ENCODE data around the gene FNDC3B. TPM values are rescaled to one million over a fixed set of nuclear protein-coding genes. Genes with fewer than 3 reads are reported as not detected.
"Not testable (repeated sequence)": the region's sequence is repeated elsewhere in the genome, so short reads cannot be mapped to it uniquely, and the experiment has no call there.

Gene FNDC3B
- total RNA-seq, 2 experiments from 2014 or later: 11.6 to 12.2 TPM

DNA sequence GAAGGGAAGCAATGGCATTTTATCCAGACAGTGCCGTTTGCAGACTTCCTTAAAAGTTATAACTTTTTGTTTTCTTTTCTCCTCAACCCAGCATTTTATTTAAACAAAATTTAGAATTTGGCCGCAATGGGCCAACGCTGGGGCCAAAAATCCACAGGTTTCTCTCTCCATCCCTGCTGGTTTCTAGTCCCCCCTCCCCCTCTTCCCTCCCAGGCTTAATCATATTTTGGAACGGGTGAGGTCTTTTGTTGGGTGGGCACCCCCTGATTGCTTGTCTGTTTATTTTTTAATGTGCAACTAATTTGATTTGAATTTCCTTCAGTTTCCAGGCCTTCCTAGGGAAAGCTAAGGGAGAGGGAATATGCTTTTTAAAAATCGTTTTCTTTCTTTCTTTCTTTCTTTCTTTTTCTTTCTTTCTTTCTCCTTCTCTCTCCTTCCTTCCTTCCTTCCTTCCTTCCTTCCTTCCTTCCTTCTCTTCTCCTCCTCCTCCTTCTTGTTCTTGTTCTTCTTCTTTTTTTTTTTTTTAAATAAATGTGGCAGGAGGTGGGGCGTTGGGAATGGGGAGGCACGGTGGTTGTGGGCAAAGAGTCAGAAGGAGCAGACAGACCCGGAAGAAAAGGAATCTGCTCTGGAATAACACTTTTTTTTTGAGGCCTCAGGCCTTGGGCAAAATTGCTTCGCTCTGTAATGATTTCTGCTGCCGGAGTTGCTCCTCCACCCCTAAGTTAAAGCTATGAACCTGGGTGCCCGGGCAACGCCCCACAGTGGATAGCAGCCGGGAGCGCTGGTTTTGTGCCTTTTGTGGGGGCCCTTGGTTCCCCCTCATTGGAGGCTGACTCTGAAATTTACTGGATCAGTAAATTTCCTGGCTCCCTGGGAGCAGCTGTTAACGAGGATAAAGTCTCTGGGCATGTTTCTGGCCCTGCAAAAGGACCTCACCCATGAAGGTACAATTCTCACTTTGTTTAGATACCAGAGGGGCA, 1.9 kb downstream of the FNDC3B start:
- no peak overlapping the region for H3K27ac Mint-ChIP-seq
- H3K4me1 Mint-ChIP-seq: peaks cover 27% of the 10 kb centered on the region
- H3K36me3 Mint-ChIP-seq: no peaks in the 10 kb centered on the region
- H3K27me3 Mint-ChIP-seq: no peaks in the 10 kb centered on the region
- no peak for DNase-seq
- H3K4me3 Mint-ChIP-seq: peak overlapping the region; percentile 71
- H3K9me3 Mint-ChIP-seq: no peaks in the 10 kb centered on the region

DNA sequence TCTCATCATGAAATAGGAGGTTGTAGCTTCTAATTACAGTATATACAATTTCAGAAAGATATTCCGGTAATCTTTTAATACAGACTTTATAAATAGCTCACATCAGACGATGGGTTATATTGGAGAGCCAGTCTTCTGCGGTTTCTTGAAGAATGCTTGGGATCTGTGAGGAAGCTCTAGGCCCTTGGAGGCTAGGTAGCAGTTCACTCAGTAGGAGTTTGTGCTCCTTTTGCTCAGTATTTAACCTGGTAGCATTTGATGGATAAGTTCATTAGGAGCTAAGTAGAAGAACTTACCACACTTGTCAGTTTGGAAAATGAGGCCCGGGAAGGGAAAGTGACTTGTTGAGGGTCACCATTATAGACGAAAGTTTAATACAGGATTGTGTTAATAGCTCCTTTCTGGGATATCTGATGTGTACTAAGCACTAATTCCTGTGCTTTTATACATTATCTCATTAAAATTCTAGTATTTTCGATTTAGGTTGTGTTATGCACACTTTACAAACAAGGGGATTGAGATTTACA, 2.8 kb downstream of the FNDC3B start:
- H3K9me3 Mint-ChIP-seq: no peaks in the 10 kb centered on the region
- H3K27me3 Mint-ChIP-seq: no peaks in the 10 kb centered on the region
- H3K4me3 Mint-ChIP-seq: no peak overlapping the region
- no peaks in the 10 kb centered on the region for H3K36me3 Mint-ChIP-seq
- peaks cover 34% of the 10 kb centered on the region for H3K4me1 Mint-ChIP-seq
- DNase-seq: no peak
- H3K27ac Mint-ChIP-seq: no peak overlapping the region

DNA sequence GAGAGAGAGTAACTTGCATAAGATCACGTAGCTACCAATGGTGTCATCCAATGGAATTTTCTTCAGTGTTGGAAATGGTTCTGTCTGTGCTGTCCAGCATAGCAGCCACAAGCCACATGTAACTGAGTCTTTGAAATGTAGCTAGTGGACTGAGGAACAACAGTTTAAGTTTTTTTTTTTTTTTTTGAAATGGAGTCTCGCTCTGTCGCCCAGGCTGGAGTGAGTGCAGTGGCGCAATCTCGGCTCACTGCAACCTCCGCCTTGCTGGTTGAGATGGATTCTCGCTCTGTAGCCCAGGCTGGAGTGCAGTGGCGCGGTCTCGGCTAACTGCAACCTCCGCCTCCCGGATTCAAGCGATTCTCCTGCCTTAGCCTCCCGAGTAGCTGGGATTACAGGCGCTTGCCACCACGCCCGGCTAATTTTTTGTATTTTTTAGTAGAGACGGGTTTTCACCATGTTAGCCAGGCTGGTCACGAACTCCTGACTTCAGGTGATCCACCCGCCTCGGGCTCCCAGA, 3.3 kb downstream of the FNDC3B start:
- H3K9me3 Mint-ChIP-seq, DNase-seq, H3K27ac Mint-ChIP-seq, H3K27me3 Mint-ChIP-seq, H3K36me3 Mint-ChIP-seq, H3K4me3 Mint-ChIP-seq: not testable (repeated sequence)
- peaks cover 34% of the 10 kb centered on the region for H3K4me1 Mint-ChIP-seq

DNA sequence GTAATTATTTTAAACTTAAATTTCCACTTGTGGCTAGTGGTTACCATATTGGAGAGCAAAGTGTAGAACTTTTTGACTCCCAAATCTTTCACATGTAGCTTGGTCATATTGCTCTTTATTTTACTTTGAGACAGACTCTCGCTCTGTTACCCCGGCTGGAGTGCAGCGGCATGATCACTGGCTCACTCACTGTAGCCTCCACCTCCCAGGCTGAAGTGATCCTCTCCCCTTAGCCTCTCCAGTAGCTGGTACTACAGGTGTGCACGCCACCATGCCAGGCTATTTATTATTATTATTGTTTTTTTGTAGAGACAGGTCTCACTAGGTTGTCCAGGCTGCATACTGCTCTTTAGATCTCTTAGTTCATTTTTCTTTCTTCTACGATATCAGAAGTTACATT, 3.9 kb downstream of the FNDC3B start:
- DNase-seq: no peak
- peaks cover 1% of the 10 kb centered on the region for H3K9me3 Mint-ChIP-seq
- no peaks in the 10 kb centered on the region for H3K27me3 Mint-ChIP-seq
- no peak overlapping the region for H3K4me3 Mint-ChIP-seq
- H3K4me1 Mint-ChIP-seq: peaks cover 34% of the 10 kb centered on the region
- H3K27ac Mint-ChIP-seq: no peak overlapping the region
- H3K36me3 Mint-ChIP-seq: peaks cover 3% of the 10 kb centered on the region

DNA sequence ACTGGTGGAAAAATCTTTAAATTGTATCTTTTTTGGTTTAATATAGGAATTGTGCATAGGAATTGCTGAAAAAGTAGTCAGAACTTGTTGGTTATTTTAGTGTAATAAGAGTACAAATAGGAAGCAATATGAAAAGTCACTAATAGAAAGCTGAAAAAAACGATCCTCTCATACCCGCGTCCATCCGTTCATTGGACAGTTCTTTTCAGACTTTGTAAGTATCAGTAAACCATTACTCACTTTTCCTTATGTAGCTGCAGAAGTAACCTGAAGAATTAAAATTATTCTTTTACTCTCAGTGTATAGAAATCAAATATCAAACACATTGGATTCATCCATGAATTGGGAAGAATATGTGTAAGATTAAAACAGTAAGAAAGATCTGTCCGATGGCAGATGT, 4.4 kb downstream of the FNDC3B start:
- Mint-ChIP-seq H3K27ac (no peak overlapping the region), H3K4me1 (peaks cover 34% of the 10 kb centered on the region), H3K4me3 (no peak overlapping the region), H3K36me3 (peaks cover 3% of the 10 kb centered on the region), H3K27me3 (no peaks in the 10 kb centered on the region), H3K9me3 (peaks cover 1% of the 10 kb centered on the region)
- DNase-seq: no peak

DNA sequence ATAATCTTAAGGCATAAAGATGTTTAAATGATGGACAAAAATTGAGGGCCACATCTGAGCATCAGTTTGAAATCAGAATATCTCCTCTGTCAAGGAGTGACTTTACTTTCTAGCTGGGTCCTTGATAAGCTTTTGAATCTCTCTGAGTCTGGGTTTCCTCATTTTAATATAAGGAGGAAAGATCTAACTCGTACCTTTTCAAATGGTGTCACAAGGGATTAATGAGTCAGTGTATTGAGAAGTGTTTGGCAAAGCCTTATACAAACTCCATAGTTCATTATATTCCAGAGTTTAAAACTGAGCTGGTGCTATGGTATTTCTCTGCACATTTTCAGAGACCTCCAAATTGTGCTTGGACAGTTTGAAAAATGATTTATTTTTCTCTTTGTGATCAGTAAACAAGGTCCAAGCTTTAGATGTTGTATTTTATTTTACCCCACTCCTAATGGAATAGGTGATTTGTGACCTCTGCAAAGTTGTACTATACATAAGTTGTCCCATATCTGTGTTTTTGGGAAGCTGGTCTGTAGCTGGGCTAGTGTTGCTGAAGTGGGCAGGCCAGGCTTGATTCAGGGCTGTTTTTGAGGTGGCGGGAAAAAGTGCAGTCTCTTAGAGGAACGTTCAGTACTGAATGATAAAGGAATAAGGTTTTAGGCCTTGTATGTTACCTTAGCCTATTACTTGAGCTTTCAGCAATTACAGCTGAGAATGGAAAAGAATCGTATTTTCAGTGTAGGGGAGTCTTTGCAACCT, 5.6 kb downstream of the FNDC3B start:
- H3K9me3 Mint-ChIP-seq: peaks cover 1% of the 10 kb centered on the region
- H3K4me1 Mint-ChIP-seq: peaks cover 32% of the 10 kb centered on the region
- H3K27me3 Mint-ChIP-seq: no peaks in the 10 kb centered on the region
- H3K4me3 Mint-ChIP-seq: no peak overlapping the region
- H3K36me3 Mint-ChIP-seq: peaks cover 6% of the 10 kb centered on the region
- DNase-seq: no peak
- no peak overlapping the region for H3K27ac Mint-ChIP-seq

DNA sequence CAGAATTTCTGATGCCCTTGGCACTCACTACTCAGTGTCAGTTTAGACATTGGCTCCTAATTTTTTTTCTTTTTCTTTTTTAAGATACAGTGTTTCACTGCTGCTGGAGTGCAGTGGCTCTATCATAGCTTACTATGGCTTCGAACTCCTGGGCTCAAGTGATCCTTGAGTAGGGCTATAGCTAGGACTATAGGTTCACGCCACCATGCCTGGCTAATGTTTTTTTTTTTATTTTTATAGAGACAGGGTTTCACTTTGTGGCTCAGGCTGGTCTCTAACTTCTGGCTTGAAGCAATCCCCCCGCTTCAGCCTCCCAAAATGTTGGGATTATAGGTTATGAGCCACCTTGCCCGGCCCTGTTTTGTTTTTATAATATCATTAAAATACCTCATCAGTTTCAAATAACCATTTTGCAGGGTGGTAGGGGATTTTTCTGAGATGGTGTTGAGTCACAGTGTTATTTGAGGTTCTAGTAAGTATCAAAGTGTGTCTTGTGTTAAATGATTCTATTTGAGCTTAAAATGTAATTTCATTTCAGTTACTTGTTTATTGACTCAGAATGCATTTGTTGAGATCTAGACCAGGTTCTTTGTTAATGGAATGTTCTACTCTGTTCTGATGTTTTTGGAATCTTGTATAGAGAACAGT, 7.0 kb downstream of the FNDC3B start:
- H3K36me3 Mint-ChIP-seq: peaks cover 14% of the 10 kb centered on the region
- no peak for DNase-seq
- peaks cover 32% of the 10 kb centered on the region for H3K4me1 Mint-ChIP-seq
- no peak overlapping the region for H3K27ac Mint-ChIP-seq
- H3K4me3 Mint-ChIP-seq: no peak overlapping the region
- no peaks in the 10 kb centered on the region for H3K27me3 Mint-ChIP-seq
- peaks cover 4% of the 10 kb centered on the region for H3K9me3 Mint-ChIP-seq

DNA sequence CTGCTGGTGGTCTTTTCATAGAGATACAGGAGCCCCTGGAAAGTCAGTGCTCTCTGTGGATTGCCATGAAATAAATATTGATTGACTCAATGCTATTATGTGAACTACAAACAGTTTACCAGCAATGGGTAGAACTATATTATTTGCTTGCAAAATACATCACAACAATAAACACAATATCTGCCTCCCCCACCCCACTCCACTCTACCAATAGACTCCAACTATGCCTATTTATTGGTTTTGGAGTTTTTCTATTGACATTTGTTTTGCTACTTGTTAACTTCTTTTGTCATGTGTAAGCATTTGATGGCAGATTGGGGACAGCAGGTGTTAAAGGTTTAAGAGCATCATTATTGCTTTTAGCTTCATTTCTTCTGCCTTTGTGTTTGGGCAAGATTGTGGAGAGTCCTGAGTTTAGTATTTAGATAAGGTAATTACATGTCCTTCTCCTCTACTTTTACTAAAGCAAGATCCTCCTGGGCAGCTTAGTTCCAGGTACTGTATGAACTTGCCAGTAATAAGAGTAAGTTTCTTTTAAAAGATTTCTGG, 8.3 kb downstream of the FNDC3B start:
- Mint-ChIP-seq H3K27me3 (no peaks in the 10 kb centered on the region), H3K27ac (no peak overlapping the region), H3K4me3 (no peak overlapping the region), H3K36me3 (peaks cover 23% of the 10 kb centered on the region), H3K9me3 (peaks cover 8% of the 10 kb centered on the region), H3K4me1 (peaks cover 30% of the 10 kb centered on the region)
- no peak for DNase-seq

DNA sequence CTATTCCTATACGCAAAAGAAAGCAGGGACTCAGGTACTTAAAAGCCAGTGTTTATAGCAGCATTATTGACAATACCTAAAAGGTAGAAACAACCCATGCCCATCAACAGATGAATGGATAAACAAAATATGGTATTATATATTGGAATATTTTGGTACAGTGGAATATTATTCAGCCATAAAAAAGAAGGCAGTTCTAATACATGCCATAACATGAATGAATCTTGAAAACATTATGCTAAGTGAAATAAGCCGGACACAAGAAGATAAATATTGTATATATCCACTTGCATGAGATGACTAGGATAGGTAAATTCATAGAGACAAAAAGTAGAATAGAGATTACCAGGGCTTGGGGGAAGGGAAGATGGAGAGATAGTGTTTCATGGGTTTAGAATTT, 9.2 kb downstream of the FNDC3B start:
- peaks cover 30% of the 10 kb centered on the region for H3K4me1 Mint-ChIP-seq
- no peak for DNase-seq
- H3K36me3 Mint-ChIP-seq: peaks cover 25% of the 10 kb centered on the region
- H3K27me3 Mint-ChIP-seq: no peaks in the 10 kb centered on the region
- H3K27ac Mint-ChIP-seq: no peak overlapping the region
- no peak overlapping the region for H3K4me3 Mint-ChIP-seq
- peaks cover 8% of the 10 kb centered on the region for H3K9me3 Mint-ChIP-seq

DNA sequence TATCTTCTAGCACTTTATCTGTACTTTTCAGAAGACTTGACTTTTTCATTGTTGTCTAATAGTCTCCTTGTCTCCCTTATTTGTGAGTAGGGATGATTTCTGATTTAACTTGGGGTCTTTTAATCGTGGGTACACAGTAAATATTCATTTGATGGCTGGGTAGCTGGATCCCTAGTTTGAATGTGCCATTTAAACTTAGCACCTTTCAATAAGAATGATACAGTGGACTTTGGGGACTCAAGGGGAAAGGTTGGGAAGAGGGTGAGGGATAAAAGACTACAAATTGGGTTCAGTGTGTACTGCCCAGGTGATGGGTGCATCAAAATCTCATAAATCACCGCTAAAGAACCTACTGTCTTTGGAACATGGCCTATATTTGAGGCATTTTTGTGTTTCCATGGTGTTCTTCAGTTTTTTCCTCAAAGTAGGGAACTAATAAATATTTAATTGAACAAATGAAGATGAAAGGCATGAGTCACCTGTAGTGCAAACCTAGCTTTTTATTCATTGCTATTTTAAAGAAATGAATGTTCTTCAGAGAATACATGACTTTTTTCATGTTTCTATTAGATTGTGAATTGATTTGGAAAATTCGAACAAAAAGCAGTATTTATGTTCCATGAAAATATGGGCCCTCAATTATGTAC, 12.1 kb downstream of the FNDC3B start:
- H3K36me3 Mint-ChIP-seq: peaks cover 30% of the 10 kb centered on the region
- no peaks in the 10 kb centered on the region for H3K27me3 Mint-ChIP-seq
- no peak overlapping the region for H3K4me3 Mint-ChIP-seq
- H3K9me3 Mint-ChIP-seq: peaks cover 8% of the 10 kb centered on the region
- no peak for DNase-seq
- peaks cover 20% of the 10 kb centered on the region for H3K4me1 Mint-ChIP-seq
- no peak overlapping the region for H3K27ac Mint-ChIP-seq

DNA sequence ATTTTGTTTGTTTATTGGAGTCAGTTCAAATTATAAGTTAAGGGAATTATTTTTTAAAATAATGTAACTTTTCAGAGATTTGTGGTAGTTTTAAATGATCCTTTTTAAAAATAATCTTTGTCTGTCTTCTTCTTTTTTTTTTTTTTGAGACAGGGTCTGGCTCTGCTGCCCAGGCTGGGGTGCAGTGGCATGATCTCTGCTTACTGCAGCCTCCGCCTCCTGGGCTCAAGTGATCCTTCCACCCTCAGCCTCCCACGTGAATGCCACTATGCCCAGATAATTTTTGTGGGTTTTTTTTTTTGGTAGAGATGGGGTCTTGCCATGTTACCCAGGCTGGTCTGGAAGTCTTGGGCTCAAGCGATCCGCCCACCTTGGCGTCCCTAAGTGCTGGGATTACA, 12.6 kb downstream of the FNDC3B start:
- Mint-ChIP-seq H3K36me3 (peaks cover 30% of the 10 kb centered on the region), H3K9me3 (peaks cover 8% of the 10 kb centered on the region), H3K27me3 (no peaks in the 10 kb centered on the region), H3K4me1 (peaks cover 17% of the 10 kb centered on the region), H3K27ac (no peak overlapping the region), H3K4me3 (no peak overlapping the region)
- DNase-seq: no peak

DNA sequence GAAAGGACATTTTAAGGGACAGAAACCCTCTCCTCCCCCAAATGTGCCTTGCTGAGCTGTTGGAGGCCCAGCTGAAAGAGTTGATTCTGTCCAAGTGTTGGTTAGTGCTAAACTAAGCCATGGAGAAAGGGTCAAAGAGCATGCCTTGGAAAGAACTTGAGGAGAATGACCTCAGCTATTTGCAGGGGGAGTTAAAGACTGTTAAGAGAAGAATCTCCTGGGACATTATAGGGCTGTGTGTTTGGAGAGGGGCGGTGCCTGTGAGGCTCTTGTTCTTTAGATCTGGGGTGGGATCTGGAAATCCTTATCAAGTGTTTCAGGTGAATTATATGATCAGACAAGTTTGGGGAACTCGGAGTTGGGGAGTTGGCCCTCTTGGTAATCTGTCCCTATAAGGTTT, 13.0 kb downstream of the FNDC3B start:
- Mint-ChIP-seq H3K27me3 (no peaks in the 10 kb centered on the region), H3K27ac (no peak overlapping the region), H3K9me3 (peaks cover 8% of the 10 kb centered on the region), H3K4me1 (peaks cover 20% of the 10 kb centered on the region), H3K4me3 (no peak overlapping the region), H3K36me3 (peaks cover 30% of the 10 kb centered on the region)
- no peak for DNase-seq

DNA sequence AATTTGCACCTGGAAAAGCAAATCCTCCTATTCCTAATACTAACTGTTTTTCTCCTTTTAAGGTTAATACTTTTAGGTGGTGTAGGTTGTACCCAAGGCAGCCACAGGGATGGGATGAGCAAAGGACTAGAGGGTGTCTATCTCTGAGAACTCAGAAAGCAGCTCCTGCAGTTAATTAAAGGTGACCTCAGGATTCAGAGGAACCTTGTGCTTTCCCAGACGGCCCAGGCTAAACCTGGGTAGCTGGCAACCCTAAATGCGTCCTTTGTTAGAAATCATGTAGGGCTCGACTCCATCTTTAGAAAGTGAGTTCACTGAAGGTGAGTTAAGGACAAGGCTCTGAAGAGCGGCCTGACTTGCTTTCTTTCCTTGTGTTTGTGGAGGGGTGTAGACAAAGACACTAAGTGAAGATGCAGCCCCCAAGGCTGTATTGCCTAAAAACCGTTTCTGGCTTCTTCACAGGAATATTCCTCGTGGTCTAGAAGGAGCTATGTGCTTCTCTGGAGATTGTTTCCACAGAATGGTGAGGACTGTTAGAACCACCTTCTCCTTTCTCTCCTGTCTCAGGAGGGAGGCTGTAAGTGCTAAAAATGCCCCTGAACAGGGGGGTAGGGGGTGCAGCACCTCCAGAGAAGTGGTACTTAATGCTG, 14.9 kb downstream of the FNDC3B start:
- peaks cover 27% of the 10 kb centered on the region for H3K36me3 Mint-ChIP-seq
- no peak overlapping the region for H3K27ac Mint-ChIP-seq
- peaks cover 7% of the 10 kb centered on the region for H3K9me3 Mint-ChIP-seq
- DNase-seq: no peak
- H3K4me1 Mint-ChIP-seq: peaks cover 25% of the 10 kb centered on the region
- no peak overlapping the region for H3K4me3 Mint-ChIP-seq
- H3K27me3 Mint-ChIP-seq: no peaks in the 10 kb centered on the region

DNA sequence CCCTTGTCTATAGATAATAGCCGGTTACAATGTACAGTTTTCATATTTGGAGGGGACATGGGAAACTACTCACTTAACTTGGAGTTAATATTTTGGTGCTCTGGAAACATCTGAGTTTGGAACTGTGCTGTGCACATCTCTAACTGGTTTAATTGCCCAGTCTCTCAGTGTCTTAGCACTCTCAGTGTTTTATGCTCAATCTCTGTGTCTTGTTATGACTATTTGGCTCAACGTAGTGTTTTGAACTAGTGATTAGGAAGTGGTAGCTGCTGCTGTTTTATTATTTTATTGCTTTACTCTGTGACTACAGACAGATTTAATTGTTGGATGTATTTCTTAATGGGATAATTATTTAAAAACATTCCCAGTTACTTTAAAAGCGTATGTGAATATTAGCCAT, 17.0 kb downstream of the FNDC3B start:
- Mint-ChIP-seq H3K36me3 (peaks cover 17% of the 10 kb centered on the region), H3K4me3 (no peak overlapping the region), H3K9me3 (peaks cover 4% of the 10 kb centered on the region), H3K27me3 (no peaks in the 10 kb centered on the region), H3K4me1 (peaks cover 27% of the 10 kb centered on the region), H3K27ac (no peak overlapping the region)
- DNase-seq: no peak
